ENCODE results near the gene SLC35A2.

SLC35A2 gene

DNA sequence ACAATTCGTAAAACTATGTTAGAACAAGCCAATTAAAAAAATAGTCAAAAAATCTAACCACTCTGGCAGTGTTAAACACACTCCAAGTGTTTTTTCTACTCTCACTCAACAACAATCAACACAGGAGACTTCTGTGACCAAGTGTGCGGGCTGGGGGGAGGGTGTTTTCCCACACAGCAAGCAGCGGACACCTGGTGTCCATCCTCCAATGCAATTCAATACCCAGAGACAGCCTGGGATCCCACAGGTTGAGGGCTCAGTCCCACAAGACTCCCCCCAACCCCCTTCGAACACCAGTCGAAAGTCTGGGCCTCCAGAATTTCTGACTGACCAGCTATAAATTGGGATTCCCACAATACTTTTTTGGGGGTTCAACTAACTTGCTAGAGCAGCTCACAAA is 15.7 kb upstream of the SLC35A2 start:
- no peak for DNase-seq

GRCh38 chrX:48924270-48924669 is 12.8 kb upstream of the SLC35A2 start:
- no peak for DNase-seq

- no peak for DNase-seq
Observed at GRCh38 chrX:48923771-48924170, 12.3 kb upstream of the SLC35A2 start.

DNA sequence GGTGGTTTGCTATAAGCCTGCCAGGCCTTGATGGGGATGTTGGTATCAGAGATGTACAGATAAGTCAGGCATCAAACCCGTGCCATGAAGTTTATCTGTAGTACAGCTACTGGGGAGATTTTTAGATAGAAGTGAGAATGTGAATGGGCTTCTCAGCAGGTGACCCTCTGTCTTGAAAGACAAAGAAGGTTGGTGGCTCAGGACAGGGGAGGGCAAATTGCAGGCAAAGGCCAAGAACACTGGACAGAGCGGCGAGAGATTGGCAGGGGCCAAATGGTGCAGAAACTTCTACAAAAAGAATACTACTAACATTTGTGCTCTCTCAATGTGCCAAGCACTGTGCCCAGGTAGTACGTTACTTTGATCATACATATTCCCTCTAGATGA is 9.3 kb upstream of the SLC35A2 start:
- DNase-seq, result no peak

DNA sequence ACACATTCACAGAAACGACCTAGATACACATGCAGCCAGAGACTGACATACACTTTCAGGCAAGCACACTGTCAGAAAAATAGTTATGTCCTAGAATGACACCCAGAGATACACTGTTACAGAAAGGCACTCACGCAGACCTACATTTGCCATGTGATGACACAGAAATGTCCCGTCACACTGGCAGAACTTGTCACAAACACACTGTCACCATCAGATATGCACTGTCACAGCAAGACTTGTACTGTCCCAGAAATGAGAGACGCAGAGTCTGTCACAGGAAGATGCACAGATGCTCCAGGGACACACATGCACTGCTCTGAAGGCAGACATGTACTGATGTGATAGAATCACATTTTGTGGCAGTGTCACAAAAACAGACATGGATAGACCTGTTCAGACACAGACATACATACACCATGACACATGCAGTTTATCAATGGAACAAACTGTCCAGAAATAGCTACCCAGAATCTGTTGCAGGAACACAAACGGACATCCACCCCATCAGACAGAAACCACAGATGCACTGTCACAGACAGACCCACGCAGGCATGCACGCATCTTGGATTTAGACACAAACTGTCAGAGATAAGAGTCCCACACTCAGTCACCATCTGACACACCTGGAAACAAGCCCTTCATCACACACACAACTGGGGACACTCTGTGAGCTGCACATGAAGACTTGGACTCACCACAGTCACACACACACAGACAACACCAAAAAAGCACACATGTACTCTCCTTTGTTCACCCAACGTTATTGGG is 8.7 kb upstream of the SLC35A2 start:
- no peak for DNase-seq

- no peak for DNase-seq
Observed at GRCh38 chrX:48919360-48919841, 8.0 kb upstream of the SLC35A2 start.

DNA sequence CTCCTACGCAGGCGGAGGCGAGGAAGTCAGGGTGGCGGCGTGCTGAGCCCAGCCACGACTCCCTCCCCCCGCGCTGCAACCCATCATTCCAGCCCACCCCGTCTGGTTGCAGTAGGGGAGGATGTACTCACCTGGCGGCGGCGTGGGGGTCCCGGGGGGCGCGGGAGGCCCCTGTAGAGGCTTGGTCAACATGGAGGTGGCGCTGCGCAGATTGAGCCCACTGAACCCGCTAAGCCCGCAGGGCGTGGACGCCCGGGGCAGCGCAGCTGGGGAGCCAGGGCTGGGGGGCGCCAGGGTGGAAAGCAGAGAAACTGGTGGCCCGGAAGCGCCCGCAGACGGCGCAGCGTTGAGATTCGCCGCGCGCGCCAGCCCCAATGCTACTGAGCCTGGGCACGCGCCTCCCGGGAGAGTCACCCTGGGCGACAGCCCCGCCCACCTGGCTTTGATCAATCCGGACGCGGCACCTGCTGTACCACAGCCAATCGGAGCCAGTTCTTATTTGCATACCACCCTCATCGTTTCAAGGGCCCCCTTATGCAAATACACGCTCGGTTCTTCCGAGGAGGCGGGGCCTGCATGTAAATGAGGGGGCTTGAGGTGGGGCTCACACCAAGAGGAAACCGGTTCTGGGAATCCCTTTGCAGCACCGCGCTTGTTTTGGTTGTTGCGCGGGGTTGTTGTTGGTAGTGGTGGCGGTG is 7.3 kb upstream of the SLC35A2 start, which contains the start of gene PIM2:
Gene PIM2, minus strand, starts transcription at position 382 of the 698 bp plus-strand sequence. Its CDS starts 190 bp downstream, at position 192.
- DNase-seq, result peak; percentile 93

DNA sequence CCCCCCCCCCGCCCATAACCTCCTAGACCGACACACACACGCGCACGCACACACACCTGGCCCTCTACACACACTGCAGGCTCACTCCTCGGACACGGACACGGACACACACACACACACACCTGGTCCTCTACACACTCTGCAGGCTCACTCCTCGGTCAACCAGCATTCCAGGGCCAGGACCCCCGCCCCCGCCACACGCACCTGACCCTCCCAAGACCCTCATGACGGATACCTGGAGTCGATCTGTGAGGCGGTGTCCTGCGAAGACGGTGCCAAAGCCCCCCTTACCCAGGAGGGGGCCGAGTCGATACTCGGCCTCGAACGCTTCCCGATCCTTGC is 6.8 kb upstream of the SLC35A2 start:
- DNase-seq, result no peak

DNA sequence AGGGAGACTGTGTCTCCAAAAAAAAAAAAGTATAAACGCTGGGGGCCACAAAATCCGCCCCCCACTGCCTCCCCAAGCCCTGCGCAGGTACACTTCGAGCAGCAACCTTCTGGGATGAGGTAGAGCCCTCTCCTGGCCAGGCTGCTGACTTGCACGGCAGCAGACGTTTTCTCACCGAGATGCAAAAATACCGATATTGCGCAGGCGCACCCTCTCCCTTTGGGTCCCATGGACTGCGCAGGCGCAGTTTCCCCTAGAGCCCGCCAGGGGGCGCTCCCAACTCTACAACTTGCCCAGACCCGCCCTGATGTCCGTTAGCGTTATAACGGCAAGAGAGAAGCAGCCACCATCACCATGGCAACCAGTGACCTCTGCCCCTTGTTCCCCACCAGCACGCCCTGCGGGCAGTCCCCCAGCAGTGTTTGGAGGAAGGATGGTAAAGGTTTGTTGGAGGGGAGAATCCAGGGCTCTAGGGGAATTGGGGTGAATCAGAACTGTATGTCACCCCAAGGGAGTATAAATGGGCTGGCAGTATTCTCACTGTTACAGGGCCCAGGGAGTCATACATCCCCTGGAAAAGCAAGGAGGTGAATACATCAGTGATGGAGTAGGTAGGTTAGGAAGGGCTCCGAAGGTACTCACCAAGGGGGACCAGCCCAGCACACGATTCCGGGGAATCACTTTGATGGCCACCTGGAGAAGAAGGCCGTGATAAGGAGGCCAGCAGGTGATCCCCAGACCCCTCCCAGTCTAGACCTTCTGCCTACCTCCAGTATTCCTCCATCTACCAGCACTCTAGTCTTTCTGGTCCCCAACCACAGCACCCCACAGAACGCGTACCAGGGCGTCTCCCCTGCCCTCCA is 5.9 kb upstream of the SLC35A2 start:
- peak; percentile 70 for DNase-seq

GRCh38 chrX:48914593-48915493 is 3.4 kb upstream of the SLC35A2 start:
- DNase-seq, result no peak

DNA sequence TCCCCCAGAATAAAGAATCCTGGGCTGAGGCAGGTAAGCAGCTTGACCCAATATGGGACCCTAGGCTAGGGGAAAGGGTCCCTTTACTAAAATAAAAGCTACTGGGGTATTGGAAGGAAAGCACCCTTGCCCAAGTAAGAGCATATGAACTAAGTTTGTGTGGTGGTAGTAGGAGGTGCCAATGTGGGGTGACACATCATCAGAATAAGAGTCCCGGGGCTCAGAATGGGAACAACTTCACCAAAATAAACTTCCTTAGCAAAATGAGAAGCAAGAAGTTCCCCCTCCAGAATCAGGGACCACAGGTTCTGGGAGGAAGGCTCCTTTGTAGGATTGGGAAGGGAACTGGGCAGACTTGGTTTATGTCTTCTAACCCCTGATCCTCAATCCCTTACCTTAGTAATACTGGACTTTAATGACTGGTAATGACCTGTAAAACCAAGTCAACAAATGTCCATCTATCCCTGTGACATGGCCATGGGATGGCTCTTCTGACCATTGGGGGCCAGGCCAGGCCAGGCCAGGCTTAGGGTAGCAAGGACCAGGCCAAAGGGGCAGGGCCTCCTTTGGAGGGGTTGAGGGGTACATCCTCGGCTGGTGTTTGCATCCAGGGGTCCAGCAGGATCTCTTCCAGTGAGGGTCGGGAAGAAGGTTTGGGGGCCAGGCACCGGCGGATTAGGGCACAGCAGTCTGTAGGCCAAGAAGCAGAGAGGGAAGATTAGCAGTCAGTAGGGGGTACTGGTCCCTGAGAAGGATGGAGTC is 2.3 kb upstream of the SLC35A2 start:
- DNase-seq, result no peak

- no peak for DNase-seq
Observed at GRCh38 chrX:48910926-48911411, 477 bp downstream of the SLC35A2 start.

DNA sequence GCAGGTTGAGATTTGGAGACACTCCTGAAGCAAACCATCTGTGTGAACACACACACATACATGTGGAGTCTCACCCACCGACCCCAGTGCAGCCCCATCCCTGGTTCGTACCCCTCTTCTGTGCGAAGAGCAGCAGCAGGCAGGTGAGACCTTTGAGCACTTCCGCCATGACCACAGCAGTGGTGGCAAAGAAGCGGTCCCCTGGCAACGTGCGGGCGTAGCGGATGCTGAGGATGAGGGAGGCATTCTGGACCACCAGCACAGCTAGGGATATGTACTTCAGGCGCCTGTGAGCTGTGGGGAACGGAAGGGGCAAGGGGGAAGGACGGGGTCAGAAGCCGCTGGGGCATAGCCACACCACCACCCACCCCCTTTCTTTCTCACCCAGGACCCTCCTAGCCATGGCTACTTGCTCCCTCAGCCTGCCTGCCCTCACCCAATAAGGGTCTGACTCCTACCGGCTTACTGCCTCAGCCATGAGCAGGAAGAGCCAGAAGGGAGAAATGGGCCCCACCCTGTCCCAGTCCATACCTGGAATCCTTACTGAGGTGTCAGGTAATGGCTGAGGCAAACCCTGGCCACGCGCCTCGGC is 1.6 kb downstream of the SLC35A2 start:
- no peak for DNase-seq

DNA sequence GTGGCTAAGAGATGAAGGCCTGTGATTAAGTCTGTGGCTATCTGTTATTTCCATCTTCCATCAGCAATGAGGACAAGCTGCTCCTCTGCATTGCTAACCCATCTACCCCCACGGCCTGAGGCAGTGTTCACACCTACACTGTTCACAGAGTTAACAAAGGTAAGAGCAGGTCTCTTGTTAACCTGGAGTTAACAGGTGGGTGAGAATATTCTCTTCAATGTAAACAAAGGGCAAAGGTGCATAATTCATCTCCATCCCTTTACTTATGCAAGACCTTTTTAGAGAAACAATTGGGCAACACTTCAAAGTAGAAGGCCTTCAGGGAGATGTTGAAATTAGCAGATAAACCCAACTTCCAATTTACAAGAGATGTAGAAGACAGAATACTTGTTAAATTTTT is 2.8 kb downstream of the SLC35A2 start:
- no peak for DNase-seq

- DNase-seq, result no peak
Observed at GRCh38 chrX:48905090-48905790, 6.2 kb downstream of the SLC35A2 start.

DNA sequence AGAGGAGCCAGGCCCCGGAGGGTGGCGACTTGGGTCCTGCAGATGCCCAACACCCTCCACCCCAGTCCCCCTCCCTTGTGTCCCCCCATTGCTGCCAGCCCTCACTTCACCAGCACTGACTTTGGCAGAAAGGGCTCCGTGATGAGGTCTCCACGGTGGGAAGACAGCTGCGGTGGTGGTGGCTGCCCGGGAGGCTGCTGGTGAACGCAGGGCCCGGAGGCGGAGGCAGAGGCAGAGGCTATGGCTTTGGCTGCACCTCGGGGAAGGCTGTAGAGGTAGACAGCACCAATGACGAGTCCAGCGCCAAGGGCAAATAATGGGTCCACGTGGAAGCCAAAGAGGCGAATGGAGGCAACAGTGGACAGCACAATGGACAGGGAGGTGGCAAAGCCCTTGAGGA is 6.8 kb downstream of the SLC35A2 start:
- DNase-seq, result no peak

GRCh38 chrX:48904180-48904579 is 7.3 kb downstream of the SLC35A2 start:
- no peak for DNase-seq

- DNase-seq, result no peak
Observed at GRCh38 chrX:48903290-48903689, 8.2 kb downstream of the SLC35A2 start.

DNA sequence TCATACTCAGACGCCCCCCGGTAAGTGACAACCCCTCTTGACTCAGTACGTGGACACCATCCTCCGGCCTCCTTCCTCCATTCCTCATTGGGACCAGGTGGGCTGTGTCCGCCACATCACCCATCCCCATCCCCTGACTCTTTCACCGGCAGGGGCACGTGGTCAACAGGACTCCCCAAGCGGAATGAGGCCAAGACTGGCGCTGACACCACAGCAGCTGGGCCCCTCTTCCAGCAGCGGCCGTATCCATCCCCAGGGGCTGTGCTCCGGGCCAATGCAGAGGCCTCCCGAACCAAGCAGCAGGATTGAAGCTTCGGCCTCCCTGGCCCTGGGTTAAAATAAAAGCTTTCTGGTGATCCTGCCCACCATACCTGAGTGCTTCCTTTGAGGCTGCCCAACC is 8.7 kb downstream of the SLC35A2 start:
- no peak for DNase-seq

DNA sequence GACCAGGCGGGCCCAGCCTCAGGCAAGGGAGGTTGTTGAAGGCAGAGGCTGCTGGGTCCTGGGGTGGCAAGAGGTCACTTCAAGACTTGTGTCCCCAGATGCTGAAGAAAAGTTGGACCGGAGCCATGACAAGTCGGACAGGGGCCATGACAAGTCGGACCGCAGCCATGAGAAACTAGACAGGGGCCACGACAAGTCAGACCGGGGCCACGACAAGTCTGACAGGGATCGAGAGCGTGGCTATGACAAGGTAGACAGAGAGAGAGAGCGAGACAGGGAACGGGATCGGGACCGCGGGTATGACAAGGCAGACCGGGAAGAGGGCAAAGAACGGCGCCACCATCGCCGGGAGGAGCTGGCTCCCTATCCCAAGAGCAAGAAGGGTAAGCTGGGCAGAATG is 9.3 kb downstream of the SLC35A2 start:
- no peak for DNase-seq
